ENCODE measurements around the gene RGS3. TPM values are rescaled to one million over a fixed set of nuclear protein-coding genes. Genes with fewer than 3 reads are reported as not detected.

The RGS3 gene
- total and polyA plus RNA-seq, 10 of the 15 experiments (the other 5 are each of a cell fraction or from before 2014, with no cell fraction given): 2.9 to 138 (median 28.8) TPM

DNA sequence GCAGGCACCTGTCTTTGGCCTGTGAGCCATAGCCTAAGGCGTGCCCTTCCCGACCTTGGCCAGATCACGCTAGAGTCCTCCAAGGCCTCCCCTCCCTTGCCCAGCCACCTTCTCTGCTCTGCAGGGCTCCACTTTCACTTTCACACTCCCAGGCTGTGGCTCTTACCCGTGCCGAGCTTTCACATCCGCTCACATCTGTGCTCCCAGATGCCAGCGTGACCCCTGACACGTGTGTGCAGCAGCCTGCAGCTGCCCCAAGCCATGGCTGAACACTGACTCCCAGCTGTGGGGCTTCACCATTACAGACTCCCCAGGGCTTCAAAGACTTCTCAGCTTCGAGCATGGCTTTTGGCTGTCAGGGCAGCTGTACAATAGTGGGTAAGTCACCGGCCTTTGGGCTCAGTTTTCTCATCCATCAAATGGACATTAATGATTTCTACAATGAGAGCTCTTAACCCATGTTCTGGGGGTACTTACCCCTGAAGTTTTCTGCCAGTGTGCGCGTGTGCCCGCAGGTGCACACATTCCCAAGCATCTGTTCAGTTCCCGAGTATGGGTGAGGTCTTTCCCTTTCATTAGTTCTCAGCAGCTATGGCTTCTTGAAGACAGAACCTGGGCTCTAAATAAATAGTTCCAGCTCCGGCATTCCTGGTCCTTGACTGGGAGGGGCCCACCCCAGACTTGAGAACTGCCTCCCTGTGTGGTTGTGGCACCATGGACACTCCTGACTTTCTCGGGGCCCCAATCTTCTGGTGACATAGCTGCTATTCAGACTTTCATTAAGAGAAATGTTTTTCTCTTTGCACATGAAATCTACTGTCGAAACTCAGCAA is 118.6 kb downstream of the RGS3 start (continued):
- TF ChIP-seq NR2C2 (IDR thresholded peaks at IDR 0.05; ENCODE audit: borderline replicate concordance, control insufficient read depth, insufficient read length, low read depth) (no peak), LARP7 (IDR thresholded peaks at IDR 0.05) (0 out of 2 replicates have a peak, but pooled peaks have one; percentile 36), SREBF1 (IDR thresholded peaks at IDR 0.05; ENCODE audit: low read length) (no peak), NFXL1 (IDR thresholded peaks at IDR 0.05; ENCODE audit: borderline replicate concordance) (no peak), JUND (IDR thresholded peaks at IDR 0.05; ENCODE audit: low read depth, low read length) (no peak), TARDBP (IDR thresholded peaks at IDR 0.05; ENCODE audit: borderline replicate concordance) (no peak), ZBED1 (IDR thresholded peaks at IDR 0.05; ENCODE audit: borderline replicate concordance) (peak; percentile 83; the same call in 1 of the 2 replicates), MTA3 (IDR thresholded peaks at IDR 0.05; ENCODE audit: borderline replicate concordance, low read length) (no peak), ZNF217 (IDR thresholded peaks at IDR 0.05) (peak; percentile 77; the same call in 1 of the 2 replicates), CREB1 (IDR thresholded peaks at IDR 0.05; ENCODE audit: low read depth) (no peak), NFIC (IDR thresholded peaks at IDR 0.05; ENCODE audit: low read depth, low read length) (no peak), CEBPB (IDR thresholded peaks at IDR 0.05; ENCODE audit: borderline replicate concordance in 1 of 2, low read depth in 2 of 2, low read length in 2 of 2) (no peak), TBL1XR1 (IDR thresholded peaks at IDR 0.05; ENCODE audit: low read depth, low read length) (peak; percentile 92), GATAD2B (conservative IDR thresholded peaks at IDR 0.05; ENCODE audit: low read depth) (peak; percentile 85)

All from GM12878 (cell line).